ENCODE data around the gene CEMIP. TPM values are rescaled to one million over a fixed set of nuclear protein-coding genes. Genes with fewer than 3 reads are reported as not detected.

Gene CEMIP
- total and polyA plus RNA-seq, 2 of the 4 experiments (the other 2 are of a cell fraction): 63.8 to 78.0 TPM

GRCh38 chr15:80958818-80959495 lies 179.8 kb downstream of the CEMIP start:
- Histone ChIP-seq H3K56ac (ENCODE audit: extremely low read depth, insufficient read depth, low read length) (no peak overlapping the region), H3K9me1 (ENCODE audit: insufficient read depth, low read length) (peaks cover 11% of the 10 kb centered on the region; the same call in 1 of the 2 replicates), H2AK9ac (replicated peaks; ENCODE audit: low read depth, low read length, poor library complexity) (no peak overlapping the region), H3K36me3 (ENCODE audit: control insufficient read depth, insufficient read depth, low read length) (peaks cover 2% of the 10 kb centered on the region; the same call in 1 of the 2 replicates), H3K79me1 (ENCODE audit: low read depth in 1 of 2, low read length in 2 of 2) (peaks cover 0 to 9% of the 10 kb centered on the region in 2 experiments; a peak in 1 of 4 replicates), H4K5ac (ENCODE audit: low read depth, low read length) (no peak overlapping the region), H3K4me1 (ENCODE audit: control insufficient read depth, insufficient read depth, low read length) (peaks cover 5% of the 10 kb centered on the region), H4K91ac (ENCODE audit: insufficient read depth, low read depth, low read length) (no peak overlapping the region), H3K14ac (replicated peaks; ENCODE audit: low read depth, low read length) (no peak overlapping the region), H2AFZ (replicated peaks; ENCODE audit: low read length, poor library complexity) (no peak overlapping the region), H2BK120ac (ENCODE audit: low read depth, low read length) (no peak overlapping the region), H2AK5ac (ENCODE audit: low read depth, low read length) (no peak overlapping the region), H3K9me3 (ENCODE audit: control insufficient read depth, insufficient read depth, low read length) (no peaks in the 10 kb centered on the region), H4K8ac (ENCODE audit: low read depth in 2 of 2, low read length in 2 of 2) (no peak overlapping the region), H2BK20ac (ENCODE audit: low read depth, low read length) (no peak overlapping the region), H3K9ac (ENCODE audit: low read depth, low read length) (no peak overlapping the region), H3K27ac (ENCODE audit: insufficient read depth, low read length) (no peak overlapping the region), H3K23ac (ENCODE audit: low read depth, low read length) (no peak overlapping the region), H2BK5ac (ENCODE audit: low read depth, low read length, poor library complexity, severe bottlenecking) (no peak overlapping the region), H3K27me3 (ENCODE audit: control insufficient read depth, insufficient read depth, low read length) (no peaks in the 10 kb centered on the region), H3K4me3 (ENCODE audit: insufficient read depth, low read depth, low read length) (no peak overlapping the region), H2BK15ac (ENCODE audit: low read depth, low read length) (no peak overlapping the region), H3K18ac (ENCODE audit: low read depth, low read length) (no peak overlapping the region), H3K4me2 (ENCODE audit: low read depth, low read length) (no peak overlapping the region), H3K4ac (ENCODE audit: low read depth, low read length) (no peak overlapping the region), H4K20me1 (ENCODE audit: insufficient read depth, low read length) (peaks cover 16% of the 10 kb centered on the region)
- no peak for ATAC-seq (ENCODE audit: low read depth)
- in situ Hi-C loops (cut with MboI; ENCODE audit: low sequenced_read_pairs) (no loop called here), dilution Hi-C loops (cut with HindIII; ENCODE audit: low sequenced_read_pairs, unreplicated experiment) (no loop called here), intact Hi-C loops (cut with micrococcal nuclease) (no loop called here)
- WGBS, 2 experiments (ENCODE audit: extremely low coverage in 2 of 2, insufficient read length in 1 of 2): 100% methylated on average over 1 of the region's 9 CpGs; no CpG with 5 or more reads in 1 of the 2 experiments
- no peak for DNase-seq
- CTCF ChIA-PET: no interaction called here
- BruUV-seq (replicated peaks): no TSS peak
- TF ChIP-seq CTCF (conservative IDR thresholded peaks at IDR 0.05; ENCODE audit: low read depth, low read length) (no peak), POLR2A (IDR thresholded peaks at IDR 0.05; ENCODE audit: low read depth, low read length) (no peak), RAD21 (IDR thresholded peaks at IDR 0.05; ENCODE audit: low read length) (no peak), MXI1 (IDR thresholded peaks at IDR 0.05; ENCODE audit: borderline replicate concordance, low read depth, low read length) (no peak), MAFK (IDR thresholded peaks at IDR 0.05; ENCODE audit: low read depth, low read length) (no peak), RCOR1 (IDR thresholded peaks at IDR 0.05; ENCODE audit: insufficient replicate concordance, low read length) (no peak), RFX5 (IDR thresholded peaks at IDR 0.05; ENCODE audit: low read depth, low read length) (no peak), CEBPB (IDR thresholded peaks at IDR 0.05; ENCODE audit: low read depth, low read length) (no peak), FOS (IDR thresholded peaks at IDR 0.05; ENCODE audit: low read depth, low read length) (no peak), SMC3 (IDR thresholded peaks at IDR 0.05; ENCODE audit: low read depth, low read length) (no peak), CHD1 (IDR thresholded peaks at IDR 0.05; ENCODE audit: low read depth, low read length) (no peak), USF2 (IDR thresholded peaks at IDR 0.05; ENCODE audit: low read depth, low read length) (no peak)
- POLR2A ChIA-PET (ENCODE audit: unreplicated experiment): no interaction called here

Data from IMR-90 (cell line).